Occipital lobe (tissue), 2 donors: ENCODE results near the gene TRPM8. TPM values are rescaled to one million over a fixed set of nuclear protein-coding genes. Genes with fewer than 3 reads are reported as not detected.
"Not testable (repeated sequence)": the region's sequence is repeated elsewhere in the genome, so short reads cannot be mapped to it uniquely, and the experiment has no call there.

Source experiments
- DNase-seq: peaks from one replicate; lab custom pipeline; 2025; lab: John Stamatoyannopoulos, UW
- total RNA-seq: library from RNA; depleted of rRNA; stranded (reverse); fragments of >200 nt; gene quantifications from one replicate; pipeline ENCODE4 v1.2.3, GENCODE V29; 2014

TRPM8 gene
- total RNA-seq, 1 donor from 2014 or later = 0.47 TPM

DNA sequence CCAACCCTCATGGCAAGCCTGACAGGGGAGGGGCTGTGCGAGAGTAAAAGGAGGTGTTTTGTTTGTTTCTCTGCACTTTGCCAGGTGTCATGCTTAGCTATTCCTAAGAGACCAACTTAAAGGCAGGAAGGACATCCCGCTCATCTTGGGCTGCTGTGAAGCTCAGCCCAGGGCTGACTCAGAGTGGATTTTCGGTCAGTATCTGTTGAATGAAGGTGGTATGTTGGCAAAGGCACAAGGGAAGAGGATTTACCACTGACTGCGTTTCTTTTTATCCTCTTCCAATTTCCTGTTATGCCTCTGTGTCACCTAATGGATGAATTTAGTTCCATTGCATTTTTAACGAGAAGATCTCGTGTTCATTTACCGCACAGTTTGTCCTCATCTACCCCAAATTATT lies 18.9 kb downstream of the TRPM8 start:
- DNase-seq = no peak

DNA sequence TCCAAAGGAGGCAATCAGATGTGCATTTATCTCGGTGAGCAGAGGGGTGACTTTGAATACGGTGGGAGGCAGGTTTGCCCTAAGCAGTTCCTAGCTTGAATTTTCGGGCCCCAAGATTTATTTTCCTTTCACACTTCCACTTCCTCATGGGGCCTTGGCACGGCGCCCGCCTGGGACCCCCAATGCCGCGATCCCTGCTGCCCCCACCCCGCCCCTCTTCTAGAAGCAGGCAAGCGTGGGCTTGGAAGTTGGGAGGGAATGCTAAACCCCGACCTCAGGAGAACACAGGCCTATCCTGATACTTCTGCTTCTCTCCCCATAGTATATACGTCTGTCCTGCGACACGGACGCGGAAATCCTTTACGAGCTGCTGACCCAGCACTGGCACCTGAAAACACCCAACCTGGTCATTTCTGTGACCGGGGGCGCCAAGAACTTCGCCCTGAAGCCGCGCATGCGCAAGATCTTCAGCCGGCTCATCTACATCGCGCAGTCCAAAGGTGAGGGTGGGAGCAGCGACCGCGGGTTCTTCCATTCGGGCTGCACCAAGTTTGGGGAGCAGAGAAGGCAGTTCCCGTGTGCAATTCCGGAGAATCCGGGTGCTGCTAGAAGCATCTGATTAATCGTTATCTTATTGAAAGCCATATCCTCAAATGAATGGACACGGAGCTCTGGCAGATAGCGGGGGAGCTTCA lies 21.6 kb downstream of the TRPM8 start:
- DNase-seq = no peak

DNA sequence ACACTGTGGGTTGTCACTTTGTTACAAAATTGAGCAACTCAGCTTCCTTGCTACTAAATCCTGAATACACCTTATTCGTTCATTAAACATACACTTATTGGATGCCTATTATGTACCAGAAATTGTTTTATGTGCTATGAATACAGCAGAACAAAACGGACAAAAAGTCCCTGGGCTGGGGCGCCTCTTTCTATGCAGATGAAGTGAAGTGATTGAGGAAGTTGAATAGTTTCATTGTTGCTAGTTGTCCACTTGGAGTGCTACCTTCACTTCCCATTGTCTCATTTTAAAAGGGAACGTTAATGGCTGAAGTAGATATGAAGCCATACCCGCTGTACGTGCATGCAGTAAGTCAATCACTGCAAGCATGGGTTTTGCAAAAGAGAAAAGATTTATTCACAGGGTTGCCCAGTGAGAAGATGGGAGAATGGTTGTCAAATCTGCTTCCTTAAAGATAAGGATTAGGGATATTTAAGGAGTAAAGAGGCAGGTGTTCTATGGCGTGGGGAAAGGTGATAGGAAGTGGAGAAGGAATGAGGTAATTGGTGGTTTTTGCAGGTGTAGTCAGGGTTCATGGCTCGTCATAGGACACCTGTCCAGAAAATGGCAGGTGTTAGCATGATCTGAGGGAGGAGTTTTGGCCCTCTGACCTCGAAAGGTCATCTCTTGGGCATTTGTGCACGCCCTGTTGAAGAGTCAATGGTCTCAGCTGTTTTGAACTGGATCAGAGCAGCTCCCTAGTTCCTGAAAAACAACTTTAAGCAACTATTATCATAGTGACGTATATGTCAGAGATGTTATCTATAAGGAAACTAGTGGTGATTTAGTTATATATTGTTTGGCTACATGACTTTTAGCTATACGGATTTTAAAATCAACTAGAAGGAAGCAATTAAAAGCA lies 23.5 kb downstream of the TRPM8 start:
- DNase-seq = no peak

DNA sequence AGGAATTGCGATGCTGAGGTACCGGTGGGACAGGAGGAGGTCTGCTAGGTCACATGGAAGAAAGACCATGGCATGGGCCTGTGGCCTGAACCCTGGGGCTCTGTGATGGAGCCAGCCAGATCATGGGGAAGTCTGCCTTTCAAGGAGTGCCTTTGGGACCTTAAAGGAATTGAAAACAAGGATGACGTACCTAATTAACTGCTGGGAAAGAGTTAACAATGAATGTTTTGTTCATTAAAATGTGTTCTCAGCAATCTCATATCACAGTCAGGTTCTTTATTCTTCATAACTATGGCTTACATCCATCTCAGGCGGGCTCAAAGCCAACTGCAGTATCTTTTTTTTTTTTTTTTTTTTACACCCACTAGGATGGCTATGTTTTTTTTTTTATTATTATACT lies 25.6 kb downstream of the TRPM8 start:
- no peak for DNase-seq

DNA sequence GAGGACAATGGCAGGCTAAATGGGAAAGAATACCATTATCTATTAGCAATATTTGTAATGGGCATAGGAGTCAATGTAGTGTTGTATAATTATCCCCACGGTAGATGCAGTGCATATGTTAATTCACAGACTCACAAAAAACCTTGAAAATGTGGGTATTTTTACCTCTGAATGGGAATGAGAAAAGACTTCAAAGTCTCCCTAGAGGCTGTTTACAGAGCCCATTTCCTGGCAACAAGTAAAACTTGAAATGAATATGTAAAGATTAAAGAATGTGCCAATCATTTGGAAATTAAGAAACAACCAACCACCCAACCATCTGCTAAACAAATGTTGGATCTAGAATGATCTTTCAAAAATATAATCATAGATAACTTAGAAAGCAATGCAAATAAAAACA lies 27.1 kb downstream of the TRPM8 start:
- no peak for DNase-seq

DNA sequence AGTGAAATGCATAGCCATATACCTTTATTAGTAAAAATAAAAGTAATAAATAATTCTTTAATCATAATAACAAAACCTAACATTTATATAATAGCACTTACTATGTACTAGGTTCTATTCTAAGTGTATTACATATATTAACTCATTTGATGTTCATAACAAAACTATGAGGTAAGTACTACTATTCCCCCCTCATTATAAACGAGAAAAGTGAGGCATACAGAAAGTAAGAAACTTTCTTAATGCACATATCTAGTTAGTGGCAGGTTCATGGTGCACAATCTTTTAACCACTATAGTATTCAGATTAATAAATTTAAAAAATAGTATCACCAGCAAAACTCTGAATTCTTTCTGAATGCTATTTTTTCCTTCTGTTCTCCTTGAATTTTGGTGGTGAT lies 27.5 kb downstream of the TRPM8 start:
- no peak for DNase-seq

DNA sequence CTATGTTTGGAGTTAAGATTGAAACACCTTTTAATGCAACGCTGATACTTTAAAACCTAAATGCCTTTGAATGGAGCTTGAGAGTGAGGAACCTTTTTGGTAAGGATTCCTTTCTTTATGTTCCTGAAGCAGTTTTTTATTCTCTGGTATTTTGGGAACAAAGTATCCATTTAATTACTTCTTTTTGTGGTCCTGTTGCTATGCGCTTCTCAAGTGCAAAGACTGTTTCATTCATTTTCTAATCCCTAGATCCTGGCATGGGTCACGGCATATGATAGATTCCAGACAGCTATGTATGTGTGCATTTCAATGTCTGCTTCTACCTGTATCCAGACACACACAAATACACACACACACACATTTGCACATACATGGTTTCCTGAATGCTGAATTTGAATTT lies 28.0 kb downstream of the TRPM8 start:
- DNase-seq = no peak

DNA sequence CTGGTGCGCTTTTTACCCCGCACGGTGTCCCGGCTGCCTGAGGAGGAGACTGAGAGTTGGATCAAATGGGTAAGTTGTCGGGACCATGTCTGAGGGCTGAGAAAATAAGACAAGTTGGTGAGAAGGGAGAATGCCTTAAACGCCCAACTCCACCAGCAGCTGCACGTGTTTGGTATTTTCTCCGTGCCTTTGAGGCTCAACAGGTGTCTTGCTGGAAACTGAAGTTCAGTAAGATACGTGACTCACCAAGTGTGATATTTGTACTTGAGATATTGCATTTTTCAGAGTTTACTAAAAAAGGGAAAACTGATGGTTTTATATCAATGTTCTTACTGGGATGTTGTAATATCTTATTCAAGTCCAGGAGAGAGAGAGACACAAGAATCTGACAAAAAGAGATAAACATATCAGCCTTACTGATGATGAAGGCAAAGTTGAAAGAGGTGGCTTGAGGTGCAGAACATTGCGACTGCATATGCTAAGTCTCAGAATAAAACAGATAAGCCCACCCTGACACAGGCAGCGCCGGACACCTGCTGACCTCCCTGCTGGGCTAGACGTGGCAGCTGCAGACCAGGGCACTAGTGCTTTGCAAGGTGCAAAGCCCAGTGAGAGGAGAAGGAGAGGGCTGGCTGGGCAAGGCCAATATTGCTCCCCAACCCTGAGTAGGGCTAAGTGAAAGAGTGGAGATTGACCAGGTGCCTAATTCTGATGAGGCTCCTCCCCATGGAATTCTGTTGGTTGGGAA lies 33.1 kb downstream of the TRPM8 start:
- no peak for DNase-seq

DNA sequence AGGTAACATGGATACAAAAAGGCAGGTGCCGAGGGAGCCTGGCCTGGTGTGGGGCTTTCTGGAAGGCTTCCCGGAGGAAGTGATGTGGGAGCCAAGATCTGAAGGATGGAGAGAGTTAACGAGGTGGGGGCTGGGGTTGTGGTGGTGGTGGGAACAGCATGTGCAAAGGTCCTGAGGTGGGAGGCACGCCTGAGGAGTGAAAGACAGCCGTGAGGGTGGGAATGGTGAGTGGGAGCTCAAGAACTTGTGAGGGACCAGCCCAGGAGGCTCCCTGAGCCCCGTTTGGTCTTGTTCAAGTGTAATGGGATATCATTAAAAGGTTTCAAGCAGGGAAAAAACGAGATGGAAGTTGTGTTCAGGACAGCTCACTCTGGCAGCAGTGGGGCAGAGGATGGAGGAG lies 35.2 kb downstream of the TRPM8 start:
- DNase-seq = no peak

DNA sequence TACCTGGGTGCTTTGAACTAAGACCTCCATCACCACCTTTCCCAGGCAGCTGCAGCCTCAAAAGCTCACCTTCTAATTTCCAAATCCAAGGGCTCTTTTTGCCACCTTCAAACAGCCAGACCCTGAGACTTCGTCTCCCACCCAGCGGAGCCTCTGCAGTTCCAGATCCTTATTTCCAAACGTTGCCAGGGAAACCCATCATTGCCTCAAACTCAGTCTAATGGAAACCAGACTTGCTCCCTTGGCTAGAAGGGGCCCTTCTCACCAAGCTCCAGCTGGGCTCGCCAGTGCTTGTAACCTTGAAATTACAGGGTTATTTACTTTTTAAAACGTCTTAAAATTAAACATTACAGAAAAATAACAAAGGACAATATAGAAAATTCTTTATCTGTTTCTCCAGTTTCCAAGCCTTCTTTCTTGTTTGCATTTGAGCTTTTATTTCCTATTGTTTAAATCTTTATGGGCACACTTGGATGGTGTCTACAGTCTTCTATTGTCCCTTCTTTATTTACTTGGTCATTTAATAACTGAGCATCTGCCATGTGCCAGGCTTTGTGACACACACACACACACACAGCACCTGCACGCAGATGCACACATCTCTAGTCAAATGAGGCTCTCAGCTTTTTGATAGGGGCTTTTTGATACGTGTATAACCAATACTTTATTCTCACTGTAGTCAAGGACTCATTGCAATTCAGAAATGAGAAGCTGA lies 36.1 kb downstream of the TRPM8 start:
- no peak for DNase-seq

DNA sequence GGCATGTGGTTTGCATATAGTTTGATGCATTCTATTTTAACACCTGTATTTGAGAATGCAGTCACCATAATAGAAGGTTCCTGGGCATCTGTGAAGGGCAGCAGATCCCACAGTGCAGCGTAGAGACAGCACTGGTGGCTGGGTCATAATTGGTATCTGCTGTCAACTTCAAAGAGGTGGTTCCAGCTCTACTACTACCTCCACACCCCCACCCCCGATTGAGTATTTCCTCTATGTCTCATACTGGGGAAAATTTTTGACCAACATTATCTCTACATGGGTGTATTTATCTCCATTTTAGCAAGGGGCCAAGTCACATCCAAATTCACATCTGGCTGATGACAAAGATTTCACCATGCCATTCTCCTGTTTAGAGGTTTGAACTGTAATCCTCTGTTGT lies 43.0 kb downstream of the TRPM8 start:
- DNase-seq = no peak

DNA sequence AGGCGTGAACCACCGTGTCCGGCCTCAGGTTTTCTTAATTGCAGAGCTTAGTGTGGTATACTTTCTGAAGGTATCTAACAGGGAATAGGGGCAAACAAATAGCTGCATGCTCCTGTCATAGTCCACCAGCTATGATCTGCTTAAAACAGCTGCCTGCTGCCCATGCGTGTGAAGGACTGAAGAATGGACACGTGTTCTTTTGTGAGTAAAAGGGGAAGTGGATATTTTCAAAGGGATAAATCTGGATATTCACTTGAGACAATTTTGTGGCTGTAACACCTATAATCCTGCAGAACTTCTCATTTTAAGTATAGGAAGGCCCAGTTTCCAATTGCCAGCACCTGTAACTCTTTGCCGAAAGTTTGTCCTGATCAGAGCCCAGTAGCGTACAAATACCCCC lies 44.7 kb downstream of the TRPM8 start:
- no peak for DNase-seq

DNA sequence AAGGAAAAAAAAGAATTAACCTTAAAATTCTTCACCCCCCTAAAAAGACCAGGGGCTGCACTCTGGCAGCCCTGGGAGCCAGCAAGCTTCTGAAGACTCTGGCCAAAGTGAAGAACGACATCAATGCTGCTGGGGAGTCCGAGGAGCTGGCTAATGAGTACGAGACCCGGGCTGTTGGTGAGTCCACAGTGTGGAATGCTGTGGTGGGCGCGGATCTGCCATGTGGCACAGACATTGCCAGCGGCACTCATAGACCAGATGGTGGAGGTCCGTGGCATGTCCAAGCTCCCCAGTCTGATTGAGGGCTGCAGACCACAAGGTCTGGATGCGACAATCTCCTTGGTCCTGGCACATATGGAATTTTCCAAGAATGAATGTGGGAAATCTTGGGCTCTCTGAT lies 47.4 kb downstream of the TRPM8 start:
- DNase-seq = no peak

DNA sequence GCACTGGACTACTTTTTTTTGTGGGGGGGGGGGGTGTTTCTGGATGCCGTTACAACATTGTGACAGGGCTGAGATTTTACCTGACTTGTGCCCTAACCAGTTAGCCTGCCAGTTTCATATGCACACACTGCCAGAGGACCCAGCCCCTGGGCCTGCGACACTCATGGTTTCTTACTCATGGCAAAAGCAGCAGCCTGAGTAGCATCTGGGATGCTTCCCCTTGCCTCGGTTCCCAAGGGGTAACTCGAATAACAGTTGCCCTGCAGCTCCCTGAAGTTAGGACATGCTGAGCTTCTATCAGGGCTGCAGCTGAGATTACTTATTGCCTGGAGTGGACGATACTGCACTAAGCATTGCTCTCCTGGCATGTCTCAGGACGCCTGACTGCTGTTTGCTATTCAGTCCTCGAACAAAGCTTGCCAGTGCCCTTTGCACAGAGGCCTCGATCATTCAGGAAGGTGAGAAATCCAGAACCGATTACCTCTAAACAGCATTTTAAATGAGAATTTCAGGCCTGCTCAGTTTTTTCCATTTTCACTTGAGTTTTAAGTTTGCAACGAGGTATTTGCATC lies 47.9 kb downstream of the TRPM8 start:
- no peak for DNase-seq

DNA sequence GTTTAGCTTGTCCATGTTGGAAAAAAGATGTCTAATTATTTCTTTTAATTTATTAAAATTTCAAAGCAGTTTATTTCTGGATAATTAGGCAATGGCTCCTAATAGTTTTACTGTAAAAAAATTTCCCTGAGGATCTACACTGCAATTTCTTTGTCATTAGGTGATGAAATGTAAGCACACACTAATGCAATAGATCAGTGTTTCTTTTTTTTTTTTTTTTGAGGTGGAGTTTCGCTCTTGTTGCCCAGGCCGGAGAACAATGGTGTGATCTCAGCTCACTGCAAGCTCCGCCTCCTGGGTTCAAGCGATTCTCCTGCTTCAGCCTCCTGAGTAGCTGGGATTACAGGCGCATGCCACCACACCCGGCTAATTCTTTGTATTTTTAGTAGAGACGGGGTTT lies 48.5 kb downstream of the TRPM8 start:
- DNase-seq = not testable (repeated sequence)

DNA sequence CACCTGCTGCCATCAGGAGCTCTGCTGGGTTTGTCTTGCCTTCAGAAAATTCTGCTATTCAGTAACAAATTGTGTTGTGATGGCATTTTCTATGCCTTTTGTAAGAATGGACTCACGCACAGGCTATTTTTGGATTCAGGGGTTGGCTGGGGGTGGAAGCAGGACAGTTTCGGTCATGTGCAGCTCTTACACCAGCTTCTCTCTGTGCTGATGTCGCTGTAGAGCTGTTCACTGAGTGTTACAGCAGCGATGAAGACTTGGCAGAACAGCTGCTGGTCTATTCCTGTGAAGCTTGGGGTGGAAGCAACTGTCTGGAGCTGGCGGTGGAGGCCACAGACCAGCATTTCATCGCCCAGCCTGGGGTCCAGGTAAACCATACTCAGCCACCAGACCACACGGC lies 49.2 kb downstream of the TRPM8 start:
- peak; percentile 36 for DNase-seq

DNA sequence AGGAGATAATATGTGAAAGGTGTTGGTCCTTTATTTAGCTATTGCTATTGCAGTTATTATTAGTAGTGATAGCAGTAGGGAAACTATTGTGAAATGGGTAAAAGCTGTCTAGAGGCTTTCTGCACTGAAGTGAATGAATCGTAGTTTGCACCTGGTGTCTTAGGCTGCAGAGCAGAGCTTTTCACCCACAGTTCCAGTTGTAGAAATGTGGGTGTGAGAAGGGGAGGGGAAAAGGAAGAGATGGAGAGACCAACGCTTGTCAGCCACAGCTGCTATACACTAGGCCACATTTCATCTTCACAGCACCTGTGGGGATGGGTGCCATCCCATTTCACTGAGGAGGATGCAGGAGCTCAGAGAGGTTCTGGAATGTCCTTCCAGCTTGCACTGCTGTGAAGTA lies 50.0 kb downstream of the TRPM8 start:
- DNase-seq = no peak

DNA sequence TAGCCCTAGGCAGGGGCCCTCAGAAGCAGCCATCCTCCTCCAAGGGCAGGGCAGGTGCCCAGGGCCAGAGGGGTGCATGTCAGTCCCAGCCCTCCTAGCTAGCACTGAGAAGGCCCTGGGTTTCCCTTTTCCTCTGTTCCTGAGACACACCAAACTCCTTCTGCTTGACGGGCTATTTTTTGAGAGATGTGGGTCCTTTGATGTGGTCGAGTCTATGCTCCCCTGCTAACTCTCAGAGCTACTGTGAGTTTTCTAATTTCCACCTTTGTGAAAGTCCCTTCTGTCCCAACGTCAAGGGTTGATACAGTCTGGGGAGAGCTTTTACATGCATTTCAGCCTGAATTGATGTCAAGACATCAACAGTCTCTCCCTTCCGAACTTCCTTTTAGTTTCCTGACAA lies 51.4 kb downstream of the TRPM8 start:
- no peak for DNase-seq

DNA sequence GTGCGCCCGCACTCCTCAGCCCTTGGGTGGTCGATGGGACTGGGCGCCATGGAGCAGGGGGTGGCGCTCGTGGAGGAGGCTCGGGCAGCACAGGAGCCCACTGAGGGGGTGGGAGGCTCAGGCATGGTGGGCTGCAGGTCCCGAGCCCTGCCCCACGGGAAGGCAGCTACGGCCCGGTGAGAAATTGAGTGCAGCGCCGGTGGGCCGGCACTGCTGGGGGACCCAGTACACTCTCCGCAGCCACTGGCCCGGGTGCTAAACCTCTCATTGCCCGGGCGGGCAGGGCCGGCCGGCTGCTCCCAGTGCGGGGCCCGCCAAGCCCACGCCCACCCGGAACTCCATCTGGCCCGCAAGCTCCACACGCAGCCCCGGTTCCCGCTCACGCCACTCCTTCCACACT lies 55.3 kb downstream of the TRPM8 start:
- not testable (repeated sequence) for DNase-seq

DNA sequence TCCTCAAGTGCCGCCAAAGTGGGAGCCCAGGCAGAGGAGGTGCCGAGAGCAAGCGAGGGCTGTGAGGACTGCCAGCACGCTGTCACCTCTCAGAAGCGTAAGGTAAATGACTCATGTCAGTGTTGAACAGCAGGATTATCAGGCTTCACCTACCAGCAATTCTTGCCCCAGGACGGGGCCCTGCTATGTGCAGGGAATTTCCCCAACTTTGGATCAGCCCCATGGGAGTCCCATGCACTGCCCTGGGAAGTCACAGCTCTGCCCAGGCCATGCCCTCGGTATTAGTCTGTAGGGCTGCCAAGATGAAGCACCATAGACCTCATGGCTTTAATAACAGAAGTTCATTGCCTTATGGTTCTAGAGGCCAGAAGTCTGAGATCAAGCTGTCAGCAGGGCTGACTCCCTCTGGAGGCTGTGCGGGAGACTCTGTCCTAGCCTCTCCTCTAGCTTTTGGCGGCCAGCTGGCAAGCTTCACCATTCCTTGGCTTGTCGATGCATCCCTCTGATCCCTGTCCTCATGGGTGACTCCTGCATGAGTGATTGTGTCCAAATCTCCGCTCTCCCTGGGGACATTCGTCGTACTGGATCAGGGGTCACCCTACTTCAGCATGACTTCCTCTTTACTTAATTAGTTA lies 55.9 kb downstream of the TRPM8 start:
- no peak for DNase-seq

DNA sequence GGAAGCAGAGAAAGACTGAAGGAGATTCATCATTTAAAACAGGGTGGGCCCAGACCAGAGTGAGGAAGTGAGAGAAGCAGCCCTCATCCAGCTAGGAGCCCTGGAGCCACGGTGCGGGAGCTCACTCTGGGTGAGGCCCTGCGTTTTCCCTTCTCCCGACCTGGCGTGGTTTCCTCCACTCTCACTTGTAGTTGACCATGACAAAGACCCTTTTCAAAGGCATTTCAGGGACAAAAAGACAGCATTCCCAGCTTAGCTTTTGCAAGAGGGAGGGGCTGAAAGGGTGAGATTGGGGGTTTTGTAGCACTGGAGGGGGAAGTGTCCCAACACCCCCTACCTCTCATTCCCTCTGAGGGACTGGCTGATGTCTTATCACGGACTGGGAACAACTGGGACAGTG lies 56.6 kb downstream of the TRPM8 start:
- no peak for DNase-seq
